DOHH2 (cell line): ENCODE results near the gene CASP12.

Experiments used
- H3F3A ChIP-seq: fragments of 200-600 bp; sonication (generic), shearing (Covaris generic); 2 replicates; pipeline ENCODE4 v1.6.0; 2016; ENCODE audit warnings: antibody characterized with exemption, mild to moderate bottlenecking; ENCODE audit not compliant: control insufficient read depth, insufficient read depth
- H3K27ac ChIP-seq: fragments of 200-600 bp; sonication (generic); 2 replicates; pipeline ENCODE4 v1.5.1; 2014; ENCODE audit warnings: low read depth, mild to moderate bottlenecking, low read length, moderate library complexity
- H3K27me3 ChIP-seq: fragments of 200-600 bp; sonication (generic); 2 replicates; pipeline ENCODE4 v1.6.1; 2014; ENCODE audit warnings: mild to moderate bottlenecking, low read length, mixed read lengths; ENCODE audit not compliant: control insufficient read depth
- H3K36me3 ChIP-seq: fragments of 200-600 bp; sonication (generic); 2 replicates; pipeline ENCODE4 v1.6.1; 2014; ENCODE audit warnings: mild to moderate bottlenecking, low read length, moderate library complexity, mixed read lengths; ENCODE audit not compliant: control insufficient read depth
- H3K4me1 ChIP-seq: fragments of 200-600 bp; sonication (generic); 2 replicates; pipeline ENCODE4 v1.6.1; 2014; ENCODE audit warnings: mild to moderate bottlenecking, low read length, mixed read lengths; ENCODE audit not compliant: control insufficient read depth
- H3K4me2 ChIP-seq: fragments of 200-600 bp; sonication (generic); 2 replicates; pipeline ENCODE4 v1.6.0; 2014; ENCODE audit warnings: mild to moderate bottlenecking, low read length, moderate library complexity
- H3K4me3 ChIP-seq: fragments of 200-600 bp; sonication (generic); 2 replicates; pipeline ENCODE4 v1.5.1; 2014; ENCODE audit warnings: mild to moderate bottlenecking, low read length, mixed read lengths
- H3K79me2 ChIP-seq: fragments of 200-600 bp; sonication (generic); 2 replicates; pipeline ENCODE4 v1.6.1; 2014; ENCODE audit warnings: mild to moderate bottlenecking, low read length, mixed read lengths; ENCODE audit not compliant: control insufficient read depth
- H3K9me2 ChIP-seq: fragments of 200-600 bp; sonication (generic); replicated peaks from 2 replicates; pipeline ENCODE4 v1.6.1; 2014; ENCODE audit warnings: mild to moderate bottlenecking, low read length, mixed read lengths; ENCODE audit not compliant: control insufficient read depth
- H3K9me3 ChIP-seq: fragments of 200-600 bp; sonication (generic); 2 replicates; pipeline ENCODE4 v1.6.1; 2014; ENCODE audit warnings: antibody characterized with exemption, low read length, mixed read lengths; ENCODE audit not compliant: control insufficient read depth, insufficient read depth
- H4K20me1 ChIP-seq: fragments of 200-600 bp; sonication (generic); 2 replicates; pipeline ENCODE4 v1.6.0; 2014; ENCODE audit warnings: low read depth, mild to moderate bottlenecking, antibody characterized with exemption, low read length, moderate library complexity; ENCODE audit not compliant: control insufficient read depth, insufficient read depth
- CTCF ChIP-seq: fragments of 200-600 bp; sonication (generic); IDR thresholded peaks from one replicate; pipeline ENCODE4 v1.5.1; 2014; ENCODE audit warnings: antibody characterized with exemption, mild to moderate bottlenecking, low read depth, low read length; ENCODE audit not compliant: poor library complexity, severe bottlenecking
- EZH2phosphoT487 ChIP-seq: fragments of 200-600 bp; sonication (generic); IDR thresholded peaks from 2 replicates; pipeline ENCODE4 v1.6.1; 2017; ENCODE audit warnings: borderline replicate concordance, mild to moderate bottlenecking, antibody characterized with exemption, low read length, moderate library complexity, mixed read lengths

Gene CASP12

DNA sequence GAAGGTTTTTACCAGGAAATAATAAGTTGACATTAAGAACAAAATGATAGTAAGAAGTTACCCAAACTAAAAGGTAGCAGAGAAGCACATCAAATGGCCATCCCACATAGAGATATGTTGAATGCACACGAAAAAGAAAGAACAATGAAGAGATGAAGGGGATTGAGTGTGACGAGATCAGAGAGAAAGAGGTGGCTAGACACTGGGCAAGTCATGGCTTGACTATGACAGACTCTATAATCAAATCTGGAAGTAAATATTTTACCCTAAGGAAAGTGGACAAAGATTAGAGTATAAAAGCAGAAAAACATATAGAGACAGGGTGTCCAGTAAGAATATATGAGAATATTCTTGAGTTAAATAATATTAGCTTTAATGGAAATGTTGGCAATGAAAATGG lies 31.4 kb downstream of the CASP12 start:
- Histone ChIP-seq H3K36me3 (no peaks in the 10 kb centered on the region), H4K20me1 (no peaks in the 10 kb centered on the region), H3K79me2 (no peaks in the 10 kb centered on the region), H3F3A (no peaks in the 10 kb centered on the region), H3K4me1 (no peaks in the 10 kb centered on the region), H3K4me3 (no peak overlapping the region), H3K9me2 (no peaks in the 10 kb centered on the region), H3K9me3 (no peaks in the 10 kb centered on the region), H3K4me2 (no peak overlapping the region), H3K27me3 (no peaks in the 10 kb centered on the region), H3K27ac (no peak overlapping the region)
- TF ChIP-seq CTCF: no peak
- no peak for TF ChIP-seq EZH2phosphoT487

GRCh38 chr11:104858882-104859775 lies 39.1 kb downstream of the CASP12 start:
- Histone ChIP-seq H3K27me3 (no peaks in the 10 kb centered on the region), H3K4me3 (no peak overlapping the region), H3K9me2 (no peaks in the 10 kb centered on the region), H3K4me1 (no peaks in the 10 kb centered on the region), H3K9me3 (no peaks in the 10 kb centered on the region), H3K4me2 (no peak overlapping the region), H4K20me1 (no peaks in the 10 kb centered on the region), H3K79me2 (no peaks in the 10 kb centered on the region), H3F3A (no peaks in the 10 kb centered on the region), H3K27ac (no peak overlapping the region), H3K36me3 (no peaks in the 10 kb centered on the region)
- TF ChIP-seq CTCF (no peak), EZH2phosphoT487 (no peak)

- Histone ChIP-seq H3K4me3 (no peak overlapping the region), H3K79me2 (no peaks in the 10 kb centered on the region), H3K9me2 (no peaks in the 10 kb centered on the region), H3K4me2 (no peak overlapping the region), H3K36me3 (no peaks in the 10 kb centered on the region), H3K9me3 (no peaks in the 10 kb centered on the region), H3K27me3 (no peaks in the 10 kb centered on the region), H3K4me1 (no peaks in the 10 kb centered on the region), H3K27ac (no peak overlapping the region), H3F3A (no peaks in the 10 kb centered on the region), H4K20me1 (no peaks in the 10 kb centered on the region)
- TF ChIP-seq CTCF (no peak), EZH2phosphoT487 (no peak)
Observed at GRCh38 chr11:104856607-104857006, 41.7 kb downstream of the CASP12 start.
